Measurements from ENCODE around the gene CITED1. TPM values are rescaled to one million over a fixed set of nuclear protein-coding genes. Genes with fewer than 3 reads are reported as not detected.
A peak's percentile ranks its signal among the peaks of the same experiment; 100 is the strongest.

CITED1 gene
- total RNA-seq, 1 experiment from 2014 or later: 0.36 TPM

GRCh38 chrX:72258174-72258573, 47.5 kb downstream of the CITED1 start:
- H3K27ac ChIP-seq (ENCODE audit: low read length): no peak overlapping the region
- no peak overlapping the region for H3K4me3 ChIP-seq (ENCODE audit: low read depth in 2 of 2, low read length in 2 of 2)
- no TSS peak for BruUV-seq (replicated peaks)
- no peak for DNase-seq (ENCODE audit: low read depth, low spot score)
- in situ Hi-C loops (cut with HindIII; ENCODE audit: low pct_unique_long_range_greater_than_20kb, low sequenced_read_pairs): no loop called here
- intact Hi-C loops (cut with micrococcal nuclease; ENCODE audit: unreplicated experiment): no loop called here
- no peaks in the 10 kb centered on the region for H3K36me3 ChIP-seq (ENCODE audit: control insufficient read depth, insufficient read depth, low read length)
- no peak for TF ChIP-seq SIN3A (IDR thresholded peaks at IDR 0.05; ENCODE audit: borderline replicate concordance, insufficient read depth, low read depth, low read length)
- no peak for TF ChIP-seq TCF7L2 (IDR thresholded peaks at IDR 0.05; ENCODE audit: low read depth, low read length)
- TF ChIP-seq, protein P1, sequence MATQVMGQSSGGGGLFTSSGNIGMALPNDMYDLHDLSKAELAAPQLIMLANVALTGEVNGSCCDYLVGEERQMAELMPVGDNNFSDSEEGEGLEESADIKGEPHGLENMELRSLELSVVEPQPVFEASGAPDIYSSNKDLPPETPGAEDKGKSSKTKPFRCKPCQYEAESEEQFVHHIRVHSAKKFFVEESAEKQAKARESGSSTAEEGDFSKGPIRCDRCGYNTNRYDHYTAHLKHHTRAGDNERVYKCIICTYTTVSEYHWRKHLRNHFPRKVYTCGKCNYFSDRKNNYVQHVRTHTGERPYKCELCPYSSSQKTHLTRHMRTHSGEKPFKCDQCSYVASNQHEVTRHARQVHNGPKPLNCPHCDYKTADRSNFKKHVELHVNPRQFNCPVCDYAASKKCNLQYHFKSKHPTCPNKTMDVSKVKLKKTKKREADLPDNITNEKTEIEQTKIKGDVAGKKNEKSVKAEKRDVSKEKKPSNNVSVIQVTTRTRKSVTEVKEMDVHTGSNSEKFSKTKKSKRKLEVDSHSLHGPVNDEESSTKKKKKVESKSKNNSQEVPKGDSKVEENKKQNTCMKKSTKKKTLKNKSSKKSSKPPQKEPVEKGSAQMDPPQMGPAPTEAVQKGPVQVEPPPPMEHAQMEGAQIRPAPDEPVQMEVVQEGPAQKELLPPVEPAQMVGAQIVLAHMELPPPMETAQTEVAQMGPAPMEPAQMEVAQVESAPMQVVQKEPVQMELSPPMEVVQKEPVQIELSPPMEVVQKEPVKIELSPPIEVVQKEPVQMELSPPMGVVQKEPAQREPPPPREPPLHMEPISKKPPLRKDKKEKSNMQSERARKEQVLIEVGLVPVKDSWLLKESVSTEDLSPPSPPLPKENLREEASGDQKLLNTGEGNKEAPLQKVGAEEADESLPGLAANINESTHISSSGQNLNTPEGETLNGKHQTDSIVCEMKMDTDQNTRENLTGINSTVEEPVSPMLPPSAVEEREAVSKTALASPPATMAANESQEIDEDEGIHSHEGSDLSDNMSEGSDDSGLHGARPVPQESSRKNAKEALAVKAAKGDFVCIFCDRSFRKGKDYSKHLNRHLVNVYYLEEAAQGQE (IDR thresholded peaks at IDR 0.05; ENCODE audit: insufficient read depth in 1 of 2, low read depth in 2 of 2, low read length in 1 of 2): no peak
- TF ChIP-seq POLR2AphosphoS5 (IDR thresholded peaks at IDR 0.05; ENCODE audit: low read depth, low read length): no peak
- TF ChIP-seq, protein P2, sequence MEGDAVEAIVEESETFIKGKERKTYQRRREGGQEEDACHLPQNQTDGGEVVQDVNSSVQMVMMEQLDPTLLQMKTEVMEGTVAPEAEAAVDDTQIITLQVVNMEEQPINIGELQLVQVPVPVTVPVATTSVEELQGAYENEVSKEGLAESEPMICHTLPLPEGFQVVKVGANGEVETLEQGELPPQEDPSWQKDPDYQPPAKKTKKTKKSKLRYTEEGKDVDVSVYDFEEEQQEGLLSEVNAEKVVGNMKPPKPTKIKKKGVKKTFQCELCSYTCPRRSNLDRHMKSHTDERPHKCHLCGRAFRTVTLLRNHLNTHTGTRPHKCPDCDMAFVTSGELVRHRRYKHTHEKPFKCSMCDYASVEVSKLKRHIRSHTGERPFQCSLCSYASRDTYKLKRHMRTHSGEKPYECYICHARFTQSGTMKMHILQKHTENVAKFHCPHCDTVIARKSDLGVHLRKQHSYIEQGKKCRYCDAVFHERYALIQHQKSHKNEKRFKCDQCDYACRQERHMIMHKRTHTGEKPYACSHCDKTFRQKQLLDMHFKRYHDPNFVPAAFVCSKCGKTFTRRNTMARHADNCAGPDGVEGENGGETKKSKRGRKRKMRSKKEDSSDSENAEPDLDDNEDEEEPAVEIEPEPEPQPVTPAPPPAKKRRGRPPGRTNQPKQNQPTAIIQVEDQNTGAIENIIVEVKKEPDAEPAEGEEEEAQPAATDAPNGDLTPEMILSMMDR (IDR thresholded peaks at IDR 0.05): no peak
- POLR2A ChIA-PET: interaction anchor here (0.5 kb wide), 1 partner anchor 76 kb away, joined by 4 read pairs; no protein-coding TSS in a partner anchor
- no peaks in the 10 kb centered on the region for H3K9me3 ChIP-seq (ENCODE audit: control insufficient read depth, insufficient read depth, low read depth, low read length)
- ATAC-seq: peak; percentile 67
- H3K4me1 ChIP-seq (ENCODE audit: control insufficient read depth, insufficient read depth, low read length): peaks cover 5% of the 10 kb centered on the region
- no peaks in the 10 kb centered on the region for H3K27me3 ChIP-seq (ENCODE audit: control insufficient read depth, insufficient read depth, low read length)
- CTCF ChIA-PET: interaction anchor here (1.3 kb wide), 1 partner anchor 19 kb away, joined by 3 read pairs; the partner anchor contains the start of gene RPS4X

- Histone ChIP-seq H3K36me3 (ENCODE audit: control insufficient read depth, insufficient read depth, low read length) (no peaks in the 10 kb centered on the region), H3K27me3 (ENCODE audit: control insufficient read depth, insufficient read depth, low read length) (no peaks in the 10 kb centered on the region), H3K9me3 (ENCODE audit: control insufficient read depth, insufficient read depth, low read depth, low read length) (no peaks in the 10 kb centered on the region), H3K4me1 (ENCODE audit: control insufficient read depth, insufficient read depth, low read length) (peaks cover 5% of the 10 kb centered on the region), H3K4me3 (ENCODE audit: low read depth in 2 of 2, low read length in 2 of 2) (no peak overlapping the region), H3K27ac (ENCODE audit: low read length) (no peak overlapping the region)
- no TSS peak for BruUV-seq (replicated peaks)
- ChIA-PET POLR2A (no interaction called here), CTCF (no interaction called here)
- no peak for ATAC-seq
- intact Hi-C loops (cut with micrococcal nuclease; ENCODE audit: unreplicated experiment) (no loop called here), in situ Hi-C loops (cut with HindIII; ENCODE audit: low pct_unique_long_range_greater_than_20kb, low sequenced_read_pairs) (no loop called here)
- no peak for DNase-seq (ENCODE audit: low read depth, low spot score)
- TF ChIP-seq POLR2AphosphoS5 (IDR thresholded peaks at IDR 0.05; ENCODE audit: low read depth, low read length): no peak
- TF ChIP-seq, protein P2 (IDR thresholded peaks at IDR 0.05): no peak
- TF ChIP-seq, protein P1 (IDR thresholded peaks at IDR 0.05; ENCODE audit: insufficient read depth in 1 of 2, low read depth in 2 of 2, low read length in 1 of 2): no peak
- no peak for TF ChIP-seq TCF7L2 (IDR thresholded peaks at IDR 0.05; ENCODE audit: low read depth, low read length)
- no peak for TF ChIP-seq SIN3A (IDR thresholded peaks at IDR 0.05; ENCODE audit: borderline replicate concordance, insufficient read depth, low read depth, low read length)
Observed at GRCh38 chrX:72255864-72256263, 49.9 kb downstream of the CITED1 start.
